Measurements from ENCODE around the gene PELO. TPM values are rescaled to one million over a fixed set of nuclear protein-coding genes. Genes with fewer than 3 reads are reported as not detected.

The PELO gene
- polyA plus RNA-seq, 1 of the 3 experiments (the other 2 are of a cell fraction): 10.7 TPM

GRCh38 chr5:52802974-52803336 is 15.2 kb downstream of the PELO start:
- H3K9me3 ChIP-seq: no peaks in the 10 kb centered on the region
- no peaks in the 10 kb centered on the region for H3K27me3 ChIP-seq (ENCODE audit: insufficient read depth)
- peaks cover 22% of the 10 kb centered on the region for H4K20me1 ChIP-seq (ENCODE audit: insufficient read depth)
- H2AFZ ChIP-seq (ENCODE audit: low read depth): no peak overlapping the region
- H3K4me3 ChIP-seq (ENCODE audit: low read depth in 2 of 2, low read length in 1 of 2): peak overlapping the region; percentile 75 to 85; a peak in 2 of 4 replicates
- peaks cover 16 to 41% of the 10 kb centered on the region in 2 experiments for H3K4me1 ChIP-seq (ENCODE audit: control insufficient read depth in 1 of 2, insufficient read depth in 2 of 2, low read depth in 1 of 2, low read length in 1 of 2)
- peaks cover 35% of the 10 kb centered on the region for H3F3A ChIP-seq (replicated peaks; ENCODE audit: insufficient read depth)
- no peaks in the 10 kb centered on the region for H3K9me2 ChIP-seq
- ChIA-PET CTCF (interaction anchor here (1.5 kb wide), 1 partner anchor 14 kb away, joined by 3 read pairs; no protein-coding TSS in a partner anchor), POLR2A (no interaction called here)
- DNase-seq: no peak
- H3K9ac ChIP-seq: peak overlapping the region; percentile 86; the same call in 1 of the 2 replicates
- TF ChIP-seq USF1 (IDR thresholded peaks at IDR 0.05; ENCODE audit: borderline replicate concordance, low read depth): no peak
- TF ChIP-seq CHD2 (IDR thresholded peaks at IDR 0.05; ENCODE audit: low read length, partially characterized antibody): no peak
- TF ChIP-seq FOXJ3 (CRISPR knock-in tag; IDR thresholded peaks at IDR 0.05): no peak
- no peak for TF ChIP-seq MXI1 (IDR thresholded peaks at IDR 0.05; ENCODE audit: low read depth, low read length)
- no peak for TF ChIP-seq EP300 (IDR thresholded peaks at IDR 0.05; ENCODE audit: borderline replicate concordance in 1 of 2, low read depth in 1 of 2, low read length in 1 of 2)
- TF ChIP-seq MAX (IDR thresholded peaks at IDR 0.05; ENCODE audit: low read depth): no peak
- TF ChIP-seq TAF1 (IDR thresholded peaks at IDR 0.05; ENCODE audit: borderline replicate concordance, low read depth, low read length): no peak
- TF ChIP-seq CTCF (IDR thresholded peaks at IDR 0.05): no peak
- no peak for TF ChIP-seq GATA2 (CRISPR knock-in tag; IDR thresholded peaks at IDR 0.05)
- no peak for TF ChIP-seq FOXM1 (IDR thresholded peaks at IDR 0.05; ENCODE audit: low read depth)
- no peak for TF ChIP-seq ELF1 (IDR thresholded peaks at IDR 0.05)
- no peak for TF ChIP-seq NRF1 (IDR thresholded peaks at IDR 0.05; ENCODE audit: low read depth, low read length)
- no peak for TF ChIP-seq TEAD4 (IDR thresholded peaks at IDR 0.05; ENCODE audit: borderline replicate concordance, insufficient read depth)
- TF ChIP-seq SMC3 (IDR thresholded peaks at IDR 0.05; ENCODE audit: low read depth, low read length): no peak
- TF ChIP-seq MEF2A (IDR thresholded peaks at IDR 0.05; ENCODE audit: borderline replicate concordance, low read depth): no peak
- TF ChIP-seq SIN3A (IDR thresholded peaks at IDR 0.05; ENCODE audit: borderline replicate concordance, low read depth, low read length): no peak
- TF ChIP-seq JUND (IDR thresholded peaks at IDR 0.05): no peak
- TF ChIP-seq EZH2phosphoT487 (IDR thresholded peaks at IDR 0.05; ENCODE audit: borderline replicate concordance, low read depth): no peak
- TF ChIP-seq GABPA (IDR thresholded peaks at IDR 0.05; ENCODE audit: low read depth): no peak
- peak overlapping the region; percentile 89 for H3K4me2 ChIP-seq
- H3K36me3 ChIP-seq (replicated peaks in 1 of 2; ENCODE audit: control insufficient read depth in 1 of 2, insufficient read depth in 2 of 2, low read length in 1 of 2): peaks cover 44 to 46% of the 10 kb centered on the region in 2 experiments
- peak overlapping the region in 1 of 2 experiments; percentile 93; a peak in 1 of 4 replicates for H3K27ac ChIP-seq (ENCODE audit: low read depth in 2 of 2, low read length in 1 of 2)
- 88% methylated on average over 6 of the region's 6 CpGs for WGBS (ENCODE audit: low lambda C conversion rate)
- peaks cover 75% of the 10 kb centered on the region for H3K79me2 ChIP-seq (ENCODE audit: insufficient read depth)
